Ureter (tissue), 1 donor: ENCODE data around the gene CACNB2. TPM values are rescaled to one million over a fixed set of nuclear protein-coding genes. Genes with fewer than 3 reads are reported as not detected.
"Not testable (repeated sequence)": the region's sequence is repeated elsewhere in the genome, so short reads cannot be mapped to it uniquely, and the experiment has no call there.

Experiments used
- DNase-seq: peaks from one replicate; pipeline ENCODE4 v3.0.0-alpha.2; 2020; ENCODE audit warnings: low spot score
- total RNA-seq: library from RNA; stranded (reverse); gene quantifications from one replicate; pipeline ENCODE4 v1.2.4, GENCODE V29; 2023
- donor health status: DM: yes; HTN: yes; CAD: no.

Gene CACNB2
- total RNA-seq, 1 donor from 2014 or later: 14.3 TPM

DNA sequence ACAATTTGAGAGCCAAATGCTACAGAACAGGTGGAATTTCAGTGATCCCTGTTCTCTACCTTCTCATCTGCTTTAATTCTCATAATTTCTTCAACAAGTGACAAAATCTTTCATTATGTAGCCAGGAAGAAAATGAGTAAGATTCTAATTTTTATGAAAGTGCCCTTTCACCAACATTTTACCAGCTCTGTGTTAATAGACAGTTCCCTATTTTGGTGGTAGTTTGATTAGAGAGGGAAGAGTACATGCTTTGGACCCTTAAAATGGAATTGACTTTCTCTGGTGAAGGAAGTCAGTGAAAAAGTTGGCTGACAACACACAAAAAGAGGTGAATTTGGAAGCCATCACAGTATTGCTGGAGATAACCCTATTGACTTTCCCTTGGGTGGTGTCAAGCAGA lies 61.7 kb downstream of the CACNB2 start:
- no peak for DNase-seq

DNA sequence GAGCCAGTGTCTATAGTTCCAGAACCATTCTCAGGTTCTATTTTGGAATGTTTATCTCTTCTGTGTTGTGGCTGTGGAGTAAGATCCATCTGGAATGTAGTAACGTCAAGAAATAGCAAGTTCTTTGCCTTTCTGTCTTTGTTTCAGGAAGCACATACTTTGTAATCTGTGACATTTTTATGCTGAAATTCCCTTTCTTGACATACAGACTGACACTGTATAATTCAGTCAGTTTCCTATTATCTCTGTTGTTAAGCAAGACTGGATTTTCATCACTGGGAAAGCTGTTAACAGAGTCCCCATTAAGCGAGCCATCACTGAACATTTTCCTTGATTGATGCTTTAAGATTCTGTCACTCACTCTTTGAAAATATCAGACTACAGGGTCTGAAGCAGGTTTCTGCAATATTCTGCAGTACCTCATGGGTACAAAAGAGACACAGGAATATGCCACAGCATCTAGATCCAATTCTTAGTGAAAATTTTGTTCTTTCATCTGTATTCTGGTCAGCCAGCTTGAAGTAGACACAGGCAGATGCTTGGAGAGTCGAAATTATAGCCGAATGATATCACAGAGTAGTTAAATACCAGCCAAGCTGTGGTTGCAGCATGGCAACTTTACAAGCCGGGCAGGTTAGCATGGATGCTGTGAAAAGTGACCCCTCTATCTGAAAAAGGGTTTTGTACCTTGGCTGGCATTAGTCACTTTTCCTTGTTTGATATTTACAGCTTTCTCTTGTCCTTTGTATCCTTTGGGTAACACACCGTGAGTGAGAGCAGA lies 62.6 kb downstream of the CACNB2 start:
- no peak for DNase-seq

DNA sequence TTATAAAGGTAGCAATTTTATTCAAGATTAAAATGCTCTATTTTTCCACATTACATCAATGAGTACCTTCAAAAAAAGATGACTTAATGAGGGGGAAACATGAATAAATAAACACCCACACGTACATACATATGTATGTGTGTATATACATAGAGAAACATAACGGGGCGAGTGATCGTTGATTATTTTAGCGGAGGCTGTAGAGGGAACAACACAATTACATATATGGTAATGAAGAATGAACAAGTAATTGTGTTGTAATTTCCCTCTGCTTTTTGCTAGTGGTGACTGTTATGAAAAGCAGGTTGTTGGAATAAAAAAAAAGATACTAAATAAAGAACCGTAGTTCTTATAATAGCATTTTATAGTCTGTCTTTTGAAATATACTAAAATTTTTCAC lies 63.2 kb downstream of the CACNB2 start:
- no peak for DNase-seq

DNA sequence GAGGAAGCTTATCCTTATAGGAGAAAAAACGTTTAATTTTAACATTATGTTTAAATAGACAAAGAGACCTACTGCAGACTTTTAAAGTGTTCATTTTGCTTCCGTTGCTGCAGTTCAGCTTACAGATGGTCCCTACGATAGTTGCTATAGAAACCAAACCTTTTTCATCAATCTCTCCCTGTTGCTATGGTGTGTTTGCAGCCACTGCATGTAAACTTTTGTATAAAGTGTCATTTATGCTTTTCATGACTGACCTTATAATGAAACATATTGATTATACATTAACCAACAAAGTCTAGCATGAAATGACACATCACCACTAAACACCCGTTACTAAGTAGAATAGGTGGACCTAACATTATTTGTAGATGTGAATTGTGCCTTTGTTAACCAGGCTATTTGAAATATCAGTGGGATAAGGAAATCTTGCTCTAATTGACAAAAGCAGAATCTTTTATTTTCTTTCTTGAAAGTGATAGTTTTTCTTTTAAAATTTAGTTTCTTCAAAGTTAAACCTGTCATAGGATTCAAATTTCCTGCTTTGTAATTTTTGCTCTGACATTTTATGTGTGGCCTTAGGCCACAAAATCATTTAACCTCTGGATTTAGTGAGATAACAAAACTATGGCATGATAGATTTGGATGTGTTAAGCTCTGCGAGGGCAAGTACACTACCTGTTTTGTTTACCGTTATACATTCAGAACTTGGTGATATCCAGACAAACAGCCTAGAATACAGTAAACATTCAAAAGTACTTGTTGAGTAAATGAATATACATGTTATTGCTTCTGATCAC lies 64.0 kb downstream of the CACNB2 start:
- no peak for DNase-seq

DNA sequence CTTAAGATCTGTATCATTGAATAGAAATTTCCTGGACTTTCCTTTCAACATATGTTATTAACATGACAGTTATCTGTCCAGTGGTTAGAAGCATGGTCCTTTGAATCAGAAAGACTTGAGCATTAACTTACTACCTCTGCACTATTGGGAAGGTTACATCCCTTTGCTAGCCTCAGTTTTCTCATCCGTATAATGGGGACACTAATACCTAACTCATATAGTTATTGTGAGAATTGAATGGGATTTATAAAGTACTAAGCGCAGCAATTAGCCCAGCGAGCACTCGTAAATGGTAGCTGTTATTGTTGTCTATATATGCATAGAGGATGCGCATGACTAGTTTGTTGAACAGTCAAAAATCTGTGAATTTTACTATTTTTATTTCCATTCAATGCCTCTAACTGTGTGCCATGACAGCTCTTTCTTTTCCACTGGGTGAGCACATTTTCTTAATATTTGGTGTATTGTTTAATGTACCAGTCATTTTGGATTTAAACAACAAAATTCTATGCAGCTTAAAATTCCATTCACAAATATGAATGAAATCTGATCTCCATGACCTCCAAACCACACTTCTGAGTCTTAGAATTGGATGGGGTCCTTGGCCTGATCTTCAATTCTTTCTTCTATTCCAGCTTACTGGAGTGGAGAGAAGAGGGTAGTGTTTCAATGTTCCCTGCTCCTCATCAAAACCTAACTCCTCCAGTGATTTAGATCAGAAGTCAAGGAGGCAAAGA lies 65.0 kb downstream of the CACNB2 start:
- no peak for DNase-seq

DNA sequence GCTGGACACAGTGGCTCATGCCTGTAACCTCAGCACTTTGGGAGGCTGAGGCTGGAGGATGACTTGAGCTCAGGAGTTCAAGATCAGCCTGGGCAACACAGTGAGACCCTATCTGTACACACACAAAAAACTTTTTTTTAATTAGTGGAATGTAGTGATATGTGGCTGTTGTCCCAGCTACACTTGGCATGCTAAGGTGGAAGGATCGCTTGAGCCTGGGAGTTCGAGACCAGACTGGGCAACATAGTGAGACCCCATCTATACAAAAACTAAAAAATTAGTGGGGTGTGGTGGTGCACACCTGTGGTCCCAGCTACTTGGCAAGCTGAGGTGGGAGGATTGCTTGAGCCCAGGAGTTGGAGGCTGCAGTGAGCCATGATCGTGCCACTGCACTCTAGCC lies 68.0 kb downstream of the CACNB2 start:
- not testable (repeated sequence) for DNase-seq

DNA sequence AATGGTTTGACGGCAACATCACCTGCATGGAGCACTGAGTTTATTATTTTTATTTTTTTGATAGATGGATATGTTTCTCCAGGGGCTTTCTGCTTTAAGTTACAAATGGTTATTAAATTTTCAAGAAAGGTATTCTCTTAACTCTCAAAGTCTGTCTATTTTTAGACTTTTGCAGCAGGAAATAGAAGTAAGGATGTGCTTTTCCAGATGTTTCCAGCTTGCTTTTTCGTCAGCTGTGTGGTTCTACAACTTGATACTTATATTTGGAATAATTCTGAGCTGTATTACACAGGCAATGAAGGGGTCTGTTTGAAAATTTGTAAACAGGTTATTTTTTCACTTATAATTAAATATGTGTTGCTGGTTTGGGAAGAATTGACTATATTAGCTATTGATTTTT lies 69.0 kb downstream of the CACNB2 start:
- no peak for DNase-seq

DNA sequence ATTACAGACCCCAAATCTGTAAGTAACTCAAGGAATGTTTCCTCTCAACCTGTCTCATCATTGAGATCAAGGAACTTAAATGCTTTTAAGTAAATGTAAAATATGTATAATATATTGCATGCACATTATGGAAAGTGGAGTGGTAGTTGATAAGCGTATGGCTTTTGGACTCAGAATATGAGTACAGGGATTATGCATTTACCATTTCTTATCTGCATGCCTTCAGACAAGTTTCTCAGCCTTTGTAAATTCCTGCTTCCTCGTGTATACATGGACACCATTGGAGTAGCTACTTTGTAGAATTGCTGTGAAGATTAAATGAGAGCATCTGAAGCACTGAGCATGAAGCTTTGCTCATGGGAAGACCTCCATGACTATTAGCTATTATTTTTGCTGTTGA lies 70.5 kb downstream of the CACNB2 start:
- DNase-seq: no peak

DNA sequence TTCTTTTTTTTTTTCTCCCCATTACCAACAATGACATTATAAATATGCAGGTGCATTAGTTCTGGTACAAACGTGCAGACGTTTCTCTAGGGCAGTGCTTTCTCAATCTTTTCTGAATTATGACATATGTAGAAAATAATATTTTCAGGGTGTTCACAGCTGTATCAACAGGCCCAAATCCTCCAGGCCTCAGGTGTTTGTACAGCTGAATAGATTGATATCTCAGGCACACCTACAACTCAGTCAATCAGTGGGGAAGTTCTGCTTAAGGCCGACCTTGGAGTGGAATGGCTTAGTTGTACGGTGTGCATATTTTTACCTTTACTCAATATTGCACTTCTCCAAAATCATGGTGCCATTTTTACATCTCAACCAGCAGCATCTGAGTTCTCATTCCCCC lies 71.6 kb downstream of the CACNB2 start:
- DNase-seq: no peak

DNA sequence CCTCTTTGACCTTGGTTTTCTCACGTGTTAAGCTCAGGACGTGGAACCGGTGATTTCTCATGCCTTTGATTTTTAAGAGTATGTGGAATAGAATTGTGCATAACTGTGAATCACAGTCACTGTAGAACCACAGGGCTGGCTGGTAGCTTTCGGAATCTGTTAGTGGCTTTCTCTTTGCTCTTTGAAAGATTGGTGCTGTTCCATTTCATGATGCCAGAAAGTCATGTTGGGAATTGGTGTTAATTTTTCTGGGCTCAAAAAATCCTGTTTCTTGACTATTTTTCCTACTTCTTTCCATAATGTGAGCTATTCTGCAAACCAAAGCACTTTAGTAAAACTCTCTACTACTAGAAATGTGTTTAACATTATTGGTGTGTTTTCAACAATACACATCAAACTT lies 73.0 kb downstream of the CACNB2 start:
- no peak for DNase-seq

DNA sequence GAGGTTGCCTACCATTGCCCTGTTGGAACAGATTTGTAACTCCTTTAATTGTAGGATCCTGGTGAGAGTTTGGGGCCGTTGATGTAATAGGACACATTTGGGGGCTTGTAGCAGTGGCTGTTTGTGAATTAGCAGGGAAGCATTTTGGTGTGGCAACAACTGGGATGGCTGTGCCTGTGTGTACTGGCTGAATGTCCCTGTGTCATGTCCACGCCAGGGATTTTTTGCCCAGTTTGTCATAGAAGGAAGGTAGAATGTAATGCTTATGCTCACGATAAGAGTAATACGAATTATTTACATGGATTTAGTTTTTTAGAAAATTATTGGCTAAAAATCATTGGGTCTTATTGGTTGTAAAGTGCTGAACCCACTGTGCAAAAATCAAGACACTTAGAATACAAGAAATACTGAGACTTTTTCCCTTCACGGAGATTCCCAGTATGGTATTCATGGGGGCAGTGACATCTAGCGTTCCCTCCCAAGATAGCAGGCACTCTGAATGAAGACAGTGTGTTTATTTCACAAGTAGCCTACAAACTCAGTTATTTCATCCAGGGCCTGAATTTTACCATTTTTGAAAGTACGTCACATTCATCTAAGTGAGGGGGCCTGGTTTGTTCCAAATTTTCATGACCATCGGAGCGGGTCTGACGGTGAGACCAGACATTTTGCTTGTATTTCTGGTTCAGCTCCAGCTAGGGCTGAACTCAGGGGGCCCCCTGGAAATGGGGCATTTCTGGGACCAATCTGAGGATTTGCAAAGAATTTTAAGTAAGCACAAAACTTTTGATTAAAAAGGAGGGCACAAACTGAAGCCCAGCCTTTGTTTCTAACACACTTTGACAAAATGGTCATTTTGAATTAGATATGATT lies 74.7 kb downstream of the CACNB2 start:
- peak; percentile 51 for DNase-seq

DNA sequence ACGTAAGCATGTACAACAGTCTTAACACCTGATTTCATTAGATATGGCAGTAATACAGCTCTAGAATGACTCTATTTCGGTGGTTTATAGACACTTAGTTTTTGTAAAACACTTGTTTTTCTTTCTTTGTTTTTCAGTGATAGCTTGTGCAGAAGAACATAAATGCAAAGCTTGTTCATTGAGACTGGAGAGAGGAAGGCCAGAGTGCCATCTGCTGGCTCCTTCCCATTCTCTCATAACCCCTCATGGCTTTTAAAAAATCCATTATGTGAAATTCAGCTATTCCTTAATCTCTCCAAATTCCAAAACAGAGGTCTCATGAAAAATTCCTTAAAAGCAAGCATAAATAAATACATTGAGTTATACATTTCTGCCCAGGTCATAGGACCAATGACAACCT lies 76.3 kb downstream of the CACNB2 start:
- DNase-seq: no peak

DNA sequence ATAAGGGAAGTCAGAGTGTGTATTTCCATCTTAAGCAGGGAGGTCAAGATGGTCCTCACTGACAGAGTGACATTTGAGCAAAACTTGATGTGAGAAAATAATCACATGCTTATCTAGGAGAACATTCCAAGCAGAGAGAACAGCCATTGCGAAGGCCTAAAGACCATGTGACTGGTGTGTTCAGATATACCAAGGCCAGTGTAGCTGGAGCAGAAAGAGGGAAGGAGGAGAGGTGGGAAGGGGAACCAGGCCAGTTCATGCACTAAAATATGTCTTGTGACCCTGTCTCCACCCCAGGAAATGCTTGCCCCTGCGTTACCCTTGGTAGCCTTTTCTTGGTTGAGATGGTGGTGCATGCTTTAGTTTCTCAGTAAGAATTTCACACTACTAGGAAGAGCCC lies 77.4 kb downstream of the CACNB2 start:
- DNase-seq: no peak

DNA sequence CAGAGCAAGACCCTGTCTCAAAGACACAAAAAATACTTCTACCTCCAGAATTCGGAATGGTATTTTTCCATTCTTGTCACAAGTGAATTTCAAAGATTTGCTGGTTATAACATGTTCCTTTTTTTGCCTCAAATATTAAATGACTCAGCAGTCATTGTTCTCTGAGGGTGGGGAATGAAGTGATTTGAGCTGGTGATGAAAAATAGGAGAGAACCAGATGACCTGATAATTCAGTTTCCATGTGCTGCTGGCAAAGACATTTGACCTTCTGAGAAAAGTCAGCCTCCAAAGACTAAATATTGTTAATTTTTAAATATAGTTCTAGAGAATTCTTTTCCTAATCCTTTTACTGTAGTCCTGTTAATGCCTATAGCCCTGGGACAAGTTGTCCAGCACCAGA lies 78.9 kb downstream of the CACNB2 start:
- no peak for DNase-seq

DNA sequence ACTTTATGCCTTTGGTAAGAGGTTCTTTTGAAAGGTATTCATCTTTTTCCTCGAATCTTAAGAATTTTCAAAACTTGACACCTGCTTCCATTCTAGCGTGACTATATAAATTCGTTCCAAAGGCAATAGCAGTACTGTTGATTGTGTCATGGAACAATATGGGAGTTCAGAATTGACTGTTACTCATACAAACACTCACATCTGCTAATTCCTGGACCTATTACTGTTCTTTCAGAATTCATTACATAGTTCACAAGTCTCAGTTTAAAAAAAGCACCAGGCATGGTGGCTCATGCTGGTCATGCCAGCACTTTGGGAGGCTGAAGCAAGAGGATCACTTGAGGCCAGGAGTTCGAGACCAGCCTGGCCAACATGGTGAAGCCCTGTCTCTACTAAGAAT lies 80.9 kb downstream of the CACNB2 start:
- DNase-seq: no peak

DNA sequence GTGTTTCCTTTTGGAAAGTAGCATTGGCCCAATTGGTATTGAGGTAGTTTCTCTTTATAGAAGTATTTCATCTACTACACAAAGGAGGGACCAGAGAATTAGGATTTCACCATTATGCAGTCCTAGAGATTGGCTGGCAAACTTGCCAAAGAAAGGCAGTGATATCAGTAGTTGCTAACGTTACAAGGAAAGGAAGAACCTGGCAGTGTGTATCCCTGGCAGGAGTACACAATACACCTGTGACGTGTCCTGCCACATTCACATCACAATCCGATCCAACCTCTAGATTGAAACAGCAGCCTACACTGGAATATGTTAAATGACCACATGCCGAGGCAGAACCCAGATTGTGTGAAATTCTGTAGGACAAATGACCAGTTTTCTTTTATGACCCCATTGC lies 81.7 kb downstream of the CACNB2 start:
- DNase-seq: no peak

DNA sequence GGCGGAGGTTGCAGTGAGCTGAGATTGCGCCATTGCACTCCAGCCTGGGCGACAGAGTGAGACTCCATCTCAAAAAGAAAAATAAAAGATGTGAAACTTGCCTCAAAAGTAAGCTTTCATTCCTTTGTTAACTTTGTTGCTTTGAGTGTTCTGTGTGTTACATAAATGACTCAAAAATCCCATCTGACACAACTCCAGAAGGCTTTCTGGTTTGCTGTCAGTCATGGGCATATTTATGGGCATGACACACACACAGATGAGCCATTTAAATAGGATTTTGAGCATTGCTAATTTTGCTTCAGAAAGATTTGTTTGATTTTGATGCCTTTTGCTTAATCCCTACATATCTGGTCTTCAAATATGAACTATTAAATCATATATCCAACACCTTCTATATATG lies 82.6 kb downstream of the CACNB2 start:
- DNase-seq: no peak

DNA sequence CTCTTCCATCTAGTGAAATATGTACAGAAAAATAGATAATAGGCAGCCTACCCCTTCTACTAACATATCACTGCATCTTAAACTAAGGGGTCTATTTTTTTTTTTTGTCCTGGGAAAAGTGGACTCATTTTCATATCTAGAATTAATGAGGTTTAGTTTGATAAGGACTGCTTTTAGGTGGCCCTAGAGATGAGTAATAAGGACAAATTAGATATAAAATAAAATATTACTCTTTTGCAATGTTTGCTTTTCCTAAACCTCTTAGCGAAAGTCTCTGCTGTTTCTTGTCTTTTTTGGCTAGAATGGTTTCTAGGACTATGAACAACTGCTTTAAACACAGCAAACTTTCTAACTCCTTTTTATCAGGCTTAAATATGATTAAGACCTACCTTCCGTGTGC lies 83.7 kb downstream of the CACNB2 start:
- no peak for DNase-seq

DNA sequence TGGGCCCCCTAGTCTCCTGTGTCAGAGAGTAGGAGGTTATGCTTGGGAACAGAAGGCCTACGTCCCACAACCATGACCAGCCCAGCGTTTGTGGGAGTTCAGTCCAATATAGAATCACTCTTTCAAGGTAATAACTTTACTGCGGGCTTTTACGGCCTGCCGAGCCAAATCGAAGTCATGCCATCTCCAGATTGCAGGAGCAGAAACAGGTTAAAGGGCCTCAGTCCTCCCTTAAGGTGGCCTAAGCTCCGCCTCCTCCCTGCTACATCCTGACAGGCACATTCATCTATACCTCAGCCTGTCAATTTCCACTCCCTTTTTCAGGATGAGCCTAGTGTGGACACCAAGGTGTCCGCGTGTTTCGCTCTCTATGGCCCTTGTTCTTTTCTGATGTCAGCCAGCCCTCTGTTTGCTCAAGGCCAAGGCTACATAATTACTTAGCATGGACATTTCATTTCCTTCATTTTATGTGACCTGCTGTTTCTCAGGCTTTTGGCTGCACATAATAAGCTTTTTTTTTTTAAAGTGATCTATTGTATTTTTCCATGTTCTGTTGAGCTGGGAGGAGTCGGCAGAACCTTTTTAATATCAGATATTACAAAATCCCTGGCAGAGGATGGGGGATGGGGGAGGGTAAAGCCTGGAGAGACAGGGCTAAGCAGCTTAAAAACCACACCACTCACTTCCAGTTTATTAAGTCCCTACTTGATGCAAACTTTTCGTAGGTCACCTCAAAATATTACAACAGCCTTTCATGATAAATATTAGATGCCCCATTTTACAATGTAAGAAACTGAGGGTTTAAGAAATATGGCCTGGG lies 84.6 kb downstream of the CACNB2 start:
- DNase-seq: no peak

DNA sequence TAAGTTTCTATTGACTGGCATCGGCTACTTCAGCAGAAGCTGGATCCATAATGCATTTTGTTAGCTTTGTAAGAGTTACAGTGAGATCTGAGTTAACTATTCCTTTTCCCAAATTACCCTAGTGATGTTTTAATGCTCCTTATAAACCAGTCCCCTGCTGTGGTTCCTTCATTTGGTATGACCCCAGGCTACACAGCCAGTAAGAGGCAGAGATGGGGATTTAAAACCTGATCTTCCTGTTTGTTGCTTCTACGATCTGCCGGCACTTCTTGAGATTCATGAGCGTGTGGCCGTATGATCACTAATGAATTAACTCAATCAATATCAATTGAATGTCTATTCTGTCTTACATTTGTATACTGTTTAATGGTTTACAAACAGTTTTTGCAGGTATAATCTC lies 86.1 kb downstream of the CACNB2 start:
- DNase-seq: no peak

DNA sequence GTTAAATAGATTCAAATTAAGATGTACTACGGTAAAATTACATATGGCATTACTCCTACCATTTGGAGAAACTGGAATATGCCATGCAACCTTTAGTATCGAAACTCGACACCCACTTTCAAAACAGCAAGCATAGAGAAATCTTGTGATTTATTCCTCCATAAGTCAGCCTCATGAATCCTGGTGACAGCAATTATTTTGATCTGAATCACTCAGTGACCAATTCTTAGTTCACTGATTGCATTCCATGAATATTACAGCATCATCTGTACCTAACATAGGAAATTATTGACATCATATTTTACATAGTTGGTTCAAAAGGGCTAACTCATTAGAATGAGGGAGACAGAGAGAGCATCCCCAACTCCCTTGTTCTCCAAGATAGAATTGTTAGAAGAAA lies 89.6 kb downstream of the CACNB2 start:
- no peak for DNase-seq
